ENCODE results near the gene KCNH1.

KCNH1 gene

DNA sequence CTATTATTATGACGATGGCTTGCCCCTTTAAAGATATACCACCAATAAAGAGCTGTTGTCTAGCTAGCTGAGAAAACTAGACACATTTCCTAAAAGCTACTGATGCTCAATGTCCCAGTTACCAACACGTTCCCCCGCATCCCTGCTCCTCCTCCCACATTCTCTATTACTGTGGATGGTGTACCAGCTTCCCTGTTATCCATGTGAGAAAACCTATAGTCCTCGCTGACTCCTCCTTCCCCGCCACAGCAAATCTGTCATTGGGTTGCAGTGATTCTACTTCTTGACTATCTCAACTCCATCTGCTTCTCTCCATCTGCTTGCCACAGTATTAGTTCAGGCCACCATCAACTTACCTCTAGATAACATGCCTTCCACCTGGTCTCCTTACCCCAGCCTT lies 337.5 kb downstream of the KCNH1 start:
- no peak for DNase-seq

- DNase-seq = no peak
Observed at GRCh38 chr1:210794445-210794844, 339.5 kb downstream of the KCNH1 start.

GRCh38 chr1:210792250-210793102 lies 341.5 kb downstream of the KCNH1 start:
- DNase-seq = no peak

- DNase-seq = no peak
Observed at GRCh38 chr1:210790196-210790595, 343.8 kb downstream of the KCNH1 start.

GRCh38 chr1:210787800-210788199 lies 346.1 kb downstream of the KCNH1 start:
- DNase-seq = no peak

DNA sequence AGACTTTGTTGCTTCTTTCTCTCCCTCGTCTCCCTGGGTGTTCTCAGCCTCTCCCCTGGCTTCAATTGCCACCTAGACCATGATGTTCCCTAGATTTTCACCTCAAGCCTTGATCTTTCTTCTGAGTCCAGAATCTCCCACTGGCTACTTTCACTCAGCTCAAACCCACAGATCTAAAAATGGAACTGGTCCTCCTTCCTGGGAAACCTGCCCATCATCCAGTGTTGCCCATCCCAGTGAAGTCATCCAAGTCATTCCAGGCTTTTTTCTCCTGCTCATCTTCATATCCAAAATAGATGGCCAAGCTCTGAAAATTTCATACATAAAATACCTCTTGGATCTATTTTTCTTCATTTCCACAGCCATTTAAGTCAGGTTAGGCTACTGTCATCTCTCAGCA lies 347.4 kb downstream of the KCNH1 start:
- DNase-seq = no peak

DNA sequence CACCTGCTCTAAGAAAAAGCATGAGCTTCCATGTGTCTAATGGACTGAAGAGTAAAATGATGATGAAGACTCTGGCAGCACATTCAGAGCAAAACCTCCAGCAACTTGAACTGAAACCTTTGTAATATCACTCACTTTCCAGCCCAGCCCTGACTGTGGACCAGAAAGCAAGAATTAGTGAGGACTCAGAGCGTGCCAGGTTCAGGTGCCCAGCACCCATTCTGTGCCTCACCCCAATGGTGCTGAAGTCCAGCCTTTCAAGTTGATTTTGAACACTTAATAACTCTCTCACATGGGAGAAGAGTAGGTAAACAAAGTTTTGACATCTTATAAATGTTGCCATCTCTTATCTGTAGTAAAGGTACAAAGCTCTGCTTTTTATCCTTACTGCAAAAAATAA lies 350.0 kb downstream of the KCNH1 start:
- DNase-seq = no peak

DNA sequence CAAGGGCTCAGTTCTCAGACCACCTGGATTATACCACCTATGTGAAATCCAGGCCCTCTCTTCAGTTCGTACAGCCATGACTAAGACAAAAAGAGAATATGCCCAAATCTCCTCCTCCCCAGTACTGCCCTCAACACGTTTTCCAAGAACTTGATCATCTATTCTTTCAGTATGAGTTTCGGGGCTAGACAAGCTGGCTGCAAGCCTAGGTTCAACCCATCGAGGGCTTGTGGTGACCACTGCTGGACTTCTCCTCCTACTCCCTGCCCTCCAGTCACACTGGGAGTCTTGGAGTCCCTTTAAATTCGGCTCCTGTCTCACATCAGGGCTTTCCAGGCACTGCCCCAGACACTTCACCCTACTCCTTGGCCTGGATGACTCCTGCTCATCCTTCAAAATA lies 352.3 kb downstream of the KCNH1 start:
- DNase-seq = no peak

DNA sequence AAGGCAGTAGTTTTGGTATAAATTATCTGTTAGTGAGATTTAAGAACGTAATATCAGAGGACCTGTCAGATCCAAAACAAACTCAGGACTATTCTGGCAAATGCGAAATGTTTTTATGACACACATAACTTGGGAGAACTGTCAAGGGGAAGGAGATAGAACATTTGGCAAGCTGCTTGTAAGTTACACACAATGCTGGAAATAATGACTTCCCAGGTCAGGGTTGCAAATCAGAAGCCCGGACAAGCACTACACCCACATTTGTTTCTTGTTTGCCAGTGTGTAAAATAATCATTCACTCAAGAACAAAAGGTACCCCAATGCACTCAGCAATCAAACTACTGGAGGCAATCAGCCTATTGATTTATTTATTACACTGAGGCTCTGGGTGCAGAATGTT lies 354.7 kb downstream of the KCNH1 start:
- DNase-seq = no peak

DNA sequence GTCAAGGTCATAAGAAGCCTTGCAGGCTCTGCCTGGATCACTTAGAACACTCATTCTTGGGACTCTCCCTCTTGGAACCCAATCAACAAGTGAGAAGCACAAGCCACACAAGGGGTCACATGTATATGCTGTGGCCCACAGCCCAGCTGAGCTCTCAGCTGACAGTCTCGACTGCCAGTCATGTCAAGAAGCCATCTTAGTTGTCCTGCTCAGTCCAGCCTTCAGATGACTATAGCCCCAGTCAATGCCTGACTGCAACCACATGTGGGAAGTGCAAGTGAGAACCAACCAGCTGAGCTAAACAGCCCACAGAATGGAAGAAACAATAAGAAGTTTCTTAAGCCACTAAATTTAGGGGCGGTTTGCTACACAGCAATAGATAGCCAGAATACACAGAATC lies 356.0 kb downstream of the KCNH1 start:
- no peak for DNase-seq

DNA sequence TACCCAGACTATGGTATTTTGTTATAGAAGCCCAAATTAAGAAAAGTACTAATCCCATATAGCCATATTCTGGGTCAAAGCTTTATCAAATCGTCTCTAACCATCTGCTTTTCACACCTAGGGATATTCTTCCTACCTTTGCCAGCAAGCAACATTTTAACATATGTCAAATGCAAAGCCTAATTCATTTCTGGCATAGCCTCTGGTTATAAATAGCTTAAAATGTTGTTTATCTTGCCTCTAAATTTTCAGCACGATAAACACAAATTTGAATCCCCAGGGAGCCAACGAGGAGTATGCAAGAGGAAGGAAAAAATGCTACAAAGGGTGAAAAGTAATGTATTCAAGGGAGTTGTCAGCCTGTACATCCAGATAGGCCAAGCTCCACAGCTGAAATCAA lies 357.2 kb downstream of the KCNH1 start:
- DNase-seq = no peak

GRCh38 chr1:210775289-210775688 lies 358.7 kb downstream of the KCNH1 start:
- no peak for DNase-seq

DNA sequence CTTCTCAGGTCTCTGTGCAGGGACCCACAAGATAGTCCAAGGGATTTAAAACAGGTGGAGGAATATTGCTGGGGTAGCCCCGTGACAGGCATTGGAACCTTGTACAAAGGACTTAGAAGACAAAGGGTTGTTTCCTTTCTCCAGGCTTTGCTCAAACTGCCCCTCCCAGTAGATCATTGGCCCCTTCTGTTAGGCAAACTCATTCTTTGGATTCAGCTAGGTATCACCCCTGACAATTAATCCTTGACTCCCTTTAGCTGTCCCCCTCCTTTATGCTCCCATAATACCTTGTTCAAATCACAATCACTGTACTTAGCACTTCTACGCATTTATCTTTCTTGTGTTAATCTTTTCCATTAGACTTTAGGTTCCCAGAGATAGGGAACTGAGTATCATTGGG lies 360.5 kb downstream of the KCNH1 start:
- no peak for DNase-seq

GRCh38 chr1:210771131-210771530 lies 362.8 kb downstream of the KCNH1 start:
- DNase-seq = no peak

DNA sequence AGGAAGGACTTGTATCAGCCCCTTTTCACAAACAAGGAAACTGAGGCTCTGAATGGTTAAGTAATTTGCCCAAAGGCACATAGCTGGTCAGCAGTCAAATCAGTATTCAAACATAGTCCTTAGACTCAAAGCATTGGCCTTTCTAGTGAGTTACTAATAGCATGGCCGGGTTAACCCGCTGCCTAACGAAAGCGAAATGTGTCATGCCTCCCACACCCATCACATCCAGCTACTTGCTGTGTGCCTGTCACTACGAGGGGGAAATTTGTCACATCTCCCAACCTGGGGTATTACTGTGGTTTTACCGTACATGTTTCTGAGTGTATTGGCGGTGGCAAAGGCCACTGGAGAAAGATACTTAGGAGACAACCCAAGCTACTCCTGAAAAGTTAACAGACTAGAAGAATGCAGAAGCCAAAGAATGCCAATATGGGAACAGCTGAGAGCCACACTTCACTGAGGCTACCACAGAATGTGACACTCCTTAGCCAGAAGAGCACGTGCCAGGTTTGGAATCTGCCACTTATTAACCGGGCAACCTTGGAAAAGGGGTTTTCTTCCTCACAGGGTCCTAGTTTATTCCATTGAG lies 363.5 kb downstream of the KCNH1 start:
- no peak for DNase-seq

DNA sequence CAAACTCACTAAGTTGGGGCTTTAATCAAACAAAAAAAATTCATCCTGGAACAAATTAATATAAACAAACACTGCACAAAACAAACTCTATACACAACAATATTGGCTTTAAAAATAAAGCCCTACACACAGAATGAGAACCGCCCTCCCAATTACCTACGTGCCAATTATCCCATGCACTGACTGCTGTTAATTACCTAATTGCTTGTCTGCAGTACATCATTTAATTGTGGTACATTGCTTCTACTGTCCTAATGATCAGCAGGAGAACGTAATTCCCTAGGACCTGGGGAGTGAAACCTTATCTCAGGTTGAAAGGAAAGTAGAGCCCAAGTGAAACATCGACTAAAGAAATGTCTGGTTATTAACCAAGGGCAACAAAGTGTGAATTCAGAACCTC lies 364.5 kb downstream of the KCNH1 start:
- no peak for DNase-seq

GRCh38 chr1:210764536-210764935 lies 369.4 kb downstream of the KCNH1 start:
- no peak for DNase-seq

DNA sequence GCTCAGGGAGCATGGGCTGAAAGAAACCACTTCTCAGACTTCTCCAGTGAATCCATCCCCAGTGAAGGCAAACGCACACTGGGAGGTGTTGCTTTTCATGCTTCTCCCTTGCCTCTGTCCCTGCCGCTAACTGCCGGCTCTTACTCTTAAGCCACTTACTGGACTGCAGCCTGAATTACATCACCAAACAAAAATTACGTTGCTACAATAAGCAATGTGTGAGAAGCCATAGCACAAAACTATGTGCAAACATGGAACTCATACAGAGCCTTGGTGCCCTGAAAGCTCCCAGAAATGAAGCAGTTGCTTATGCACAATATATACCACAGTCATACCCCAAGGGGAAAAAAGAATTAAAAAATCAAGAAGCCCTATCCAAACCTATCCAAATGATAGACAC lies 375.2 kb downstream of the KCNH1 start:
- DNase-seq = no peak

DNA sequence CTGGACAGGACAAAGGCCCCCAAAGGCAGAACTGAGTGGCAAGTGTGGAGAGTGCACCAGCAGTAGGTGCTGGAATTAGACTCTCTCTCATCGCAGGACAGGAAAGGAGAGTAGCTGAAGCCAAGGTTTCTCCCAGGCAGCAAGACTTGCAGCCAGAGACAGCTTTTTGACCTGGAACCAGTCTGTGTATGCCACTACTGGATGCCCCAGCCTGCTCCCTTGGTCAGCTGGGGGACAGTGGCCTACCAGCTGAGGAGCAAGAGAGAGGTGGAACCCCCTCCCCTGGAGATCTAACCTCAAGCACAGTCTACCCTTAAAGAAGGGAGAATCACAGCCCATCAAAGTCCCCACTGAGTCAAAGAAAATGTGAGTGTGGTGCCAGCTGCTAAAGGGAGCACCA lies 375.7 kb downstream of the KCNH1 start:
- no peak for DNase-seq

- no peak for DNase-seq
Observed at GRCh38 chr1:210757677-210758076, 376.3 kb downstream of the KCNH1 start.

- DNase-seq = no peak
Observed at GRCh38 chr1:210755991-210756659, 377.8 kb downstream of the KCNH1 start.

GRCh38 chr1:210754878-210755665 lies 378.9 kb downstream of the KCNH1 start:
- peak; percentile 13 for DNase-seq

DNA sequence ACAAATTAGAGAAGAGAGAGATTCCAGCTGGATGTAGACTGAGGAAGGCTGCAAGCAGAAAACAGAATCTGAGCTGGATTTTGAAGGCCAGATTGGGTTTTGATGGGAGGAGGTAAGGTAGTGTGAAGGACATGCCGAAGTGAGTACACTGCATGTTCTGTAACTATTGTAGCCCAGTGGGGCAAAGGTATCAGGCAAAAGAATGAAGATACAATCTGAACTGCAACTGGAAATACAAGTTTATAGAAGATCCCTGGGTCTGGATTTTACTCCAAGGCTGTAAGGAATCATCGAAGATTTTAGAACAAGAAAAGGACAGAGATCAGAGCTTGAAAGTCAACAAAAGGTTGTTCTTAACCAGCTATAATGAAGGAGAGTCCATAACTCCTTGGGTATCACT lies 382.0 kb downstream of the KCNH1 start:
- no peak for DNase-seq

Data from RPMI8226 (cell line).